ENCODE data around the gene THUMPD3.

The THUMPD3 gene

GRCh38 chr3:9435316-9435715 is 72.5 kb downstream of the THUMPD3 start:
- DNase-seq (ENCODE audit: low read depth): no peak
- TF ChIP-seq, protein P1, sequence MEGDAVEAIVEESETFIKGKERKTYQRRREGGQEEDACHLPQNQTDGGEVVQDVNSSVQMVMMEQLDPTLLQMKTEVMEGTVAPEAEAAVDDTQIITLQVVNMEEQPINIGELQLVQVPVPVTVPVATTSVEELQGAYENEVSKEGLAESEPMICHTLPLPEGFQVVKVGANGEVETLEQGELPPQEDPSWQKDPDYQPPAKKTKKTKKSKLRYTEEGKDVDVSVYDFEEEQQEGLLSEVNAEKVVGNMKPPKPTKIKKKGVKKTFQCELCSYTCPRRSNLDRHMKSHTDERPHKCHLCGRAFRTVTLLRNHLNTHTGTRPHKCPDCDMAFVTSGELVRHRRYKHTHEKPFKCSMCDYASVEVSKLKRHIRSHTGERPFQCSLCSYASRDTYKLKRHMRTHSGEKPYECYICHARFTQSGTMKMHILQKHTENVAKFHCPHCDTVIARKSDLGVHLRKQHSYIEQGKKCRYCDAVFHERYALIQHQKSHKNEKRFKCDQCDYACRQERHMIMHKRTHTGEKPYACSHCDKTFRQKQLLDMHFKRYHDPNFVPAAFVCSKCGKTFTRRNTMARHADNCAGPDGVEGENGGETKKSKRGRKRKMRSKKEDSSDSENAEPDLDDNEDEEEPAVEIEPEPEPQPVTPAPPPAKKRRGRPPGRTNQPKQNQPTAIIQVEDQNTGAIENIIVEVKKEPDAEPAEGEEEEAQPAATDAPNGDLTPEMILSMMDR (conservative IDR thresholded peaks at IDR 0.05; ENCODE audit: low read length): no peak
- no peak overlapping the region for H3K4me3 ChIP-seq (ENCODE audit: low read length)
